Fibroblast of the aortic adventitia (primary cell): Measurements from ENCODE around the gene VPREB1. TPM values are rescaled to one million over a fixed set of nuclear protein-coding genes. Genes with fewer than 3 reads are reported as not detected.
A peak's percentile ranks its signal among the peaks of the same experiment; 100 is the strongest.

Experiments used
- DNase-seq: peaks from one replicate; pipeline ENCODE4 v3.0.0-alpha.2; 2010; ENCODE audit warnings: low read depth
- H3K4me3 ChIP-seq: 2 replicates; pipeline ENCODE4 v1.5.1; 2011; ENCODE audit warnings: low read depth, mild to moderate bottlenecking, control low read depth, low read length, moderate library complexity
- total RNA-seq: library from RNA; depleted of rRNA; stranded (reverse); fragments of >200 nt; gene quantifications from 2 replicates; pipeline ENCODE4 v1.2.3, GENCODE V29; 2012; ENCODE audit warnings: low replicate concordance
- TF ChIP-seq, protein P1 (sequence below): IDR thresholded peaks from 2 replicates; pipeline ENCODE4 v1.5.1; 2011; ENCODE audit warnings: mild to moderate bottlenecking, low read length, control low read depth, inconsistent platforms; ENCODE audit not compliant: insufficient read depth

The VPREB1 gene
- not detected in 2 replicates for total RNA-seq

- no peak for DNase-seq
- no peak within 1 kb of the TSS for H3K4me3 ChIP-seq
- TF ChIP-seq, protein P1, sequence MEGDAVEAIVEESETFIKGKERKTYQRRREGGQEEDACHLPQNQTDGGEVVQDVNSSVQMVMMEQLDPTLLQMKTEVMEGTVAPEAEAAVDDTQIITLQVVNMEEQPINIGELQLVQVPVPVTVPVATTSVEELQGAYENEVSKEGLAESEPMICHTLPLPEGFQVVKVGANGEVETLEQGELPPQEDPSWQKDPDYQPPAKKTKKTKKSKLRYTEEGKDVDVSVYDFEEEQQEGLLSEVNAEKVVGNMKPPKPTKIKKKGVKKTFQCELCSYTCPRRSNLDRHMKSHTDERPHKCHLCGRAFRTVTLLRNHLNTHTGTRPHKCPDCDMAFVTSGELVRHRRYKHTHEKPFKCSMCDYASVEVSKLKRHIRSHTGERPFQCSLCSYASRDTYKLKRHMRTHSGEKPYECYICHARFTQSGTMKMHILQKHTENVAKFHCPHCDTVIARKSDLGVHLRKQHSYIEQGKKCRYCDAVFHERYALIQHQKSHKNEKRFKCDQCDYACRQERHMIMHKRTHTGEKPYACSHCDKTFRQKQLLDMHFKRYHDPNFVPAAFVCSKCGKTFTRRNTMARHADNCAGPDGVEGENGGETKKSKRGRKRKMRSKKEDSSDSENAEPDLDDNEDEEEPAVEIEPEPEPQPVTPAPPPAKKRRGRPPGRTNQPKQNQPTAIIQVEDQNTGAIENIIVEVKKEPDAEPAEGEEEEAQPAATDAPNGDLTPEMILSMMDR, result no peak
These were observed at the start of gene VPREB1 for GRCh38 chr22:22244316-22245250. Gene VPREB1 (plus strand): TSS chr22:22244786. CDS start chr22:22244814, 28 bp downstream.

DNA sequence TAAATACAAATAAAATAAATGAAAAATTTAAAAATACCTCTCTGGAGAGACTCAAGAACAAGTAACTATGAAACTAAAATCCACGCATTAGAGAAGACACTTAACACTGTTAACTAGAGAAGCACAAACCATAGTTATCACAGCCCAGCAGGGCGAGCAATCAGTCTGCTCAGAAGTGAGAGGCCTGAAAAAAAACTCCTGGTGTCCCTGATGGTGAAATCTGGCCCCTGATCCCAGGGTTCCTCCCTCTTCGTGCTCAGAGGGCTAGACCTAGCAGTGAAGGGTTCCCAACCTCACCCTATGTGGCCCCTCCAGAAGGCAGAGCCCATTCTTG lies 49.7 kb upstream of the VPREB1 start:
- no peak for DNase-seq
- TF ChIP-seq, protein P1, result no peak
- no peak overlapping the region for H3K4me3 ChIP-seq

DNA sequence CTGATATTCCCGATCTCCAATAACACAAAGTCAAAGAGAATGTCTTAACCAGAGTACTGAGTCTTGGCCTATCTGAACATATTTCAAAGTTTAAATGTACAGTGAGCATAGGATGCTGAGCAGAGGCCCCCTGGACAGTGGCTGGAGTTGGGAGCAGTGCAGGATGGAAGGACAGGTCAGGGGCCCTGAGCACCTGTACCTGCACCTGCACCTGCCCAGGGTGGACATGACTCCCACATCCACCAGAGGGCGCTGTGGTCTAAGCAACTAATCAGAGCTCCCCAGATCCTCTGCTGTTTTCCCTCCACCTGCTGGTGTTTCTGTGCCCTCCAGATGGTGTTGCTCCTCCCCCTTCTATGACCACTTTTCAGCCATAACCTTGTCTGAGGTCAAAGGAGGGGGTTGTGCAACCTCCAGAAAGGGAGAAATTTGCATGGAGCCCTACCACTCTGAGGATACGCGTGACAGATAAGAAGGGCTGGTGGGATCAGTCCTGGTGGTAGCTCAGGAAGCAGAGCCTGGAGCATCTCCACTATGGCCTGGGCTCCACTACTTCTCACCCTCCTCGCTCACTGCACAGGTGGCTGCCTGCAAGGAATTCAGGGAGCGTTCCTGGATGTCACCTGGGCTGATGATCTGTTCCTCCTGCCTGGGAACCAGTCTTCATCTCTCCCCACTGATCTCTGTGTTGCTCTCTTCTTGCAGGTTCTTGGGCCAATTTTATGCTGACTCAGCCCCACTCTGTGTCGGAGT lies 49.1 kb upstream of the VPREB1 start:
- TF ChIP-seq, protein P1, result peak; percentile 74
- DNase-seq, result peak; percentile 45
- no peak overlapping the region for H3K4me3 ChIP-seq

GRCh38 chr22:22196018-22196533 lies 48.5 kb upstream of the VPREB1 start:
- TF ChIP-seq, protein P1, result no peak
- DNase-seq, result no peak

DNA sequence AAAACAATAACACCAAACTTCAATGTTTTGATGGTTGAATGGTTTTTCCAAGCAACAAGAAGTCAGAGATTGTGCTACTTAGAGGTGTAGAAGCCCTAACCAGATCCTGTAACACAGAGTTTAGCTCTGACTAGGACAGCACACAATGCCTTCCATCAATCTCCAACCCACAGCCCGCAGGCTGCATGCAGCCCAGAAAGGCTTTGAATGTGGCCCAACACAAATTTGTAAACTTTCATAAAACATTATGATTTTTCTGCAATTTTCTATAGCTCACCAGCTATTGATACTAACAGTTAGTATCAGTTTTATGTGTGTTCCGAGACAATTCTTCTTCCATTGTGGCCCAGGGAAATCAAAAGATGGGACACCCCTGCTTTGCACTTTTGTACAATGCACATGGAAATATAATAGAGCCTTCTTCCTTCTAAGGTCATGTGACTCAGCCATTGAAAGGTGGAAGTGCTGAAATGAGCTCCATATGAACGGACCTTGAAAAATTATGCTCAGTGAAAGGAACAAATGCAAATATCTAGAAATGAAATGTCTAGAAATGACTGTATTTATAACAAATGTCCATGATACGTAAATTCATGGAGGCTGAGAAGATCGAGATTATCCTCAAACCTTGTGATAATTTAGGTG lies 47.6 kb upstream of the VPREB1 start:
- TF ChIP-seq, protein P1, result no peak
- no peak for DNase-seq
- H3K4me3 ChIP-seq, result no peak overlapping the region

More at GRCh38 chr22:22196018-22196533, 48.5 kb upstream of the VPREB1 start:
- H3K4me3 ChIP-seq, result no peak overlapping the region

- H3K4me3 ChIP-seq, result no peak overlapping the region
- no peak for DNase-seq
- TF ChIP-seq, protein P1, result no peak
These were observed 46.6 kb upstream of the VPREB1 start for GRCh38 chr22:22197993-22198402.
